HG02610 (cell line): ENCODE data around the gene S100A3.
"Not testable (repeated sequence)": the region's sequence is repeated elsewhere in the genome, so short reads cannot be mapped to it uniquely, and the experiment has no call there.

Source experiments
- ATAC-seq: cut with Tn5 transposase; IDR thresholded peaks from one replicate; pipeline ENCODE4 v1.9.1; 2021; ENCODE audit warnings: mild to moderate bottlenecking, moderate library complexity; ENCODE audit not compliant: unreplicated experiment

Gene S100A3, protein sequence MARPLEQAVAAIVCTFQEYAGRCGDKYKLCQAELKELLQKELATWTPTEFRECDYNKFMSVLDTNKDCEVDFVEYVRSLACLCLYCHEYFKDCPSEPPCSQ

DNA sequence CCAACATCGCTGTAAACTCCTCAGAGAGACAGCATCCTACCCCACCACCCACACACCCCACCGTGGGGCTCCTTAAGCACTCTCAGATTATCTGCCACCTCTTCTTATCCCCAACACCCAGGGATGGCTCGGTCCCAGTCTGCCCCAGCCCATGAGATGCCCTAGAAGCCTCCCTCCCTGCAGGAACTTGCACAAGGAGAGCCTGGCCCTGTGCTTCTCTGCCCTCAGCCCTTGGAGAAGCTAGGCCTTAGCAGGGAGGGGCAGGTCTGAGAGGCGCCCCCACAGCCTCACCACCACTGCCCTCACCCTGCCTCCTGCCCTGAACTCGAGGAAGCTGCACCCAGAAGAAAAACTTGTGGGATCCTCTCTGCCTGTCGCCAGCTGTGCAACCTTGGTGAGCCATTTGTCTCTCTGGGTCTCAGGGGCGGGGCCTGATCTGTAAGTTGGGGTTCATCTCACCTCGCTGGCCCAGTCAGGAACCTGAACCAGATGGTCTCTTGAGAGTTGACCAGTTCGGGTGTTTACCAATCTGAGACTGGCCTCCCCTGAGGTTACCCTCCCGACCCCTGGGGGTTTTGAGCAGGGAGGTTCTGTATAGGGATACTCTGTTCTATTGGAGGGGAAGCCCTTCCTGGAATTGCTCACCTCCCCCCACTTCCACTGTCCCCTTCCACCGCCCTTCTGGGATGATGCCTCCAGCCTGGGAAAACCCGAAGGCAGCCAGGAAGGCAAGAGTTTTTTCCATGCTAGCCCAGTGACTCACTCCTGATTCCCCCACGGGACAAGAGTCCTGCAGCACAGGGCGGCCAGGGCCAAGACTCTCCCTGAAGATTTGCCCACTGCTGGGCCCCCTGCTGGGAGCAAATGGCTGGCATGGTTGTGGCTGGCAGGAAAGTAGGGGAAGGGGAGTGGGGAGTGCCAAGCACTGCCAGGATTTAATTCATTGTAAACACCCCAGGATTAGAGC is at the start of gene S100A3:
Gene S100A3 (minus strand): TSS at position 537 of the 967 bp plus-strand sequence. CDS start 773 bp downstream, outside the sequence.
- no peak for ATAC-seq

- peak; percentile 97 for ATAC-seq
These were observed 49.5 kb upstream of the S100A3 start for GRCh38 chr1:153598309-153599172.

- no peak for ATAC-seq
These were observed 48.1 kb upstream of the S100A3 start for GRCh38 chr1:153597206-153597605.

- no peak for ATAC-seq
These were observed 43.7 kb upstream of the S100A3 start for GRCh38 chr1:153592748-153593147.

GRCh38 chr1:153588482-153588881 is 39.4 kb upstream of the S100A3 start:
- no peak for ATAC-seq

- ATAC-seq = not testable (repeated sequence)
These were observed 39.0 kb upstream of the S100A3 start for GRCh38 chr1:153588033-153588432.

- no peak for ATAC-seq
These were observed 38.3 kb upstream of the S100A3 start for GRCh38 chr1:153587314-153587713.

- ATAC-seq = no peak
These were observed 37.3 kb upstream of the S100A3 start for GRCh38 chr1:153586347-153586746.

- no peak for ATAC-seq
These were observed 35.9 kb upstream of the S100A3 start for GRCh38 chr1:153585006-153585405.

DNA sequence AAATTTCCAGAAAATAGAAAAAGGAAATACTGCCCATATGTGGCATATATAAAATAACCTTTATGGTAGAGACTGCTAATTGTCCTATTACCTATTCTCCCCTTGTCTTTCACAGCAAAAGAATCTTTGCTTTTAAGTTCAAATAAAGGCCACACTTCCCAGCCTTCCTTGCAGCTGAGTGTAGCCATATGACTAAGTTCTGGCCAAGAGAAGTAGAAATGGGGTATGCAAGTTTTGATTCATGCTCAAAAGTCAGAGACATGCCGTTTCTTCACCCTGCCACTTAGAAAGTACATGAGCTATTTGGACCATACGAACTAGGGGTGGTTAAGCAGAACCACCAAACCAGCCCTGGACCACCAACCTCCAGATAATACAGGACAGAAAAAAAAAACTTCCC is 34.9 kb upstream of the S100A3 start:
- ATAC-seq = no peak

- ATAC-seq = not testable (repeated sequence)
These were observed 34.5 kb upstream of the S100A3 start for GRCh38 chr1:153583514-153583913.

GRCh38 chr1:153582836-153583235 is 33.8 kb upstream of the S100A3 start:
- ATAC-seq = not testable (repeated sequence)

DNA sequence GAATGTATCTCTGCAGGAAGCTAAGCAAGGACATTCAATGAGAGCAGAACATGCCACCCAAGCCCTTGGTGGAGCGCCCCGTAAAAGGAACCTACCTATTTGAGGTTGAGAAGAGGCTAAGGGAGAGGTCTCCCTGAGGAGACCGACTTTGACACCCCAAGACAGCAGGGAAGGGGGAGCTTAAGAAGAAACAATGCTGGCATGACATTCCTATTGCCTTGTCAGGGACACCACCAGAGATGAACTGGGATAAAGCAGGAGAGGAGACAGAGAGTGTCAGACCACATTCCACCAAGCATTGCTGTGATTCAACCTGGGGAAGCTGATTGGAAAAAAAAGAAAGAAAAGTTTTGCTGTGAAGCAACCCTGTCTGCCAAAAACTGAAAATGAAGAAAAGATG is 29.9 kb upstream of the S100A3 start:
- no peak for ATAC-seq

GRCh38 chr1:153578490-153578889 is 29.4 kb upstream of the S100A3 start:
- ATAC-seq = no peak

DNA sequence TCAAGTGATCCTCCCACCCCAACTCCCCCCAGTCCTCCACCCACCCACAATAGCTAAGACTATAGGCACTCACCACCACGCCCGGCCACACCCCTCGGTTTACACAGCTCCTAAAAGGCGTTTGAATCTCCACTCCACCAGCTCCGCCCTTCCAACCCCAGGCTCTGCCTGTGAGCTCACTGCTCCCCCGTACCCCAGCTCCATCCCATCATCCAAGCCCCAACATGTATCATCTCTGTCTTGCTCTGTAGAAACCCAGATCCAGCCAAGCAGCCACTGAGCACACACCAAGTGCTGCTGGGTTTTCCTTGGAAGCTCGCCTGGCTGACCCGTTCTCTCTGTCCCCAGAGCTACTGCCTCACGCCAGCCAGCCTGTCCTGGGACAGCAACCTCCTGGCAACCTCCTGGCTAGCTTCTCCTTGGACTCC is 28.6 kb upstream of the S100A3 start:
- no peak for ATAC-seq

- no peak for ATAC-seq
These were observed 28.1 kb upstream of the S100A3 start for GRCh38 chr1:153577138-153577537.

- not testable (repeated sequence) for ATAC-seq
These were observed 26.4 kb upstream of the S100A3 start for GRCh38 chr1:153575497-153575896.

- ATAC-seq = not testable (repeated sequence)
These were observed 26.0 kb upstream of the S100A3 start for GRCh38 chr1:153575081-153575491.

- no peak for ATAC-seq
These were observed 24.3 kb upstream of the S100A3 start for GRCh38 chr1:153573351-153573750.

GRCh38 chr1:153572569-153573015 is 23.5 kb upstream of the S100A3 start:
- peak; percentile 58 for ATAC-seq

GRCh38 chr1:153571706-153572105 is 22.6 kb upstream of the S100A3 start:
- ATAC-seq = no peak
